HepG2 (cell line): ENCODE data around the gene KIF17. TPM values are rescaled to one million over a fixed set of nuclear protein-coding genes. Genes with fewer than 3 reads are reported as not detected.

Experiments used
- AHR ChIP-seq: IDR thresholded peaks from 2 replicates; pipeline ENCODE4 v1.6.1; 2018; ENCODE audit warnings: missing genetic modification reagents, missing compliant biosample characterization
- ATAD3A ChIP-seq: sonication (generic); formaldehyde crosslinking; IDR thresholded peaks from 2 replicates; pipeline ENCODE4 v1.4.0; 2020; ENCODE audit warnings: missing genetic modification reagents
- EHMT2 ChIP-seq: fragments of 200-600 bp; sonication (generic); IDR thresholded peaks from 2 replicates; pipeline ENCODE4 v1.7.0; 2017; ENCODE audit warnings: antibody characterized with exemption, low read depth, low read length, borderline replicate concordance
- HDAC2 ChIP-seq: sonication (generic); formaldehyde crosslinking; IDR thresholded peaks from 2 replicates; pipeline ENCODE4 v1.4.0; 2020; ENCODE audit warnings: missing genetic modification reagents
- MXD4 ChIP-seq: IDR thresholded peaks from 2 replicates; pipeline ENCODE4 v1.6.1; 2016; ENCODE audit warnings: mild to moderate bottlenecking, missing biosample characterization, missing genetic modification reagents
- MYNN ChIP-seq: sonication (generic); formaldehyde crosslinking; IDR thresholded peaks from 2 replicates; pipeline ENCODE4 v1.4.0; 2020; ENCODE audit warnings: mild to moderate bottlenecking, low read depth, missing genetic modification reagents
- NCOA5 ChIP-seq: sonication (generic); formaldehyde crosslinking; IDR thresholded peaks from 2 replicates; pipeline ENCODE4 v1.4.0; 2020; ENCODE audit warnings: missing genetic modification reagents
- PITX1 ChIP-seq: sonication (generic); formaldehyde crosslinking; IDR thresholded peaks from 2 replicates; pipeline ENCODE4 v1.5.1; 2020; ENCODE audit warnings: mild to moderate bottlenecking, missing genetic modification reagents
- POLR2AphosphoS2 ChIP-seq: IDR thresholded peaks from 2 replicates; pipeline ENCODE4 v1.6.1; 2011; ENCODE audit warnings: low read depth, low read length, improper control_type of control experiment
- PRMT3 ChIP-seq: sonication (generic); formaldehyde crosslinking; IDR thresholded peaks from 2 replicates; pipeline ENCODE4 v1.8.1; 2022; ENCODE audit warnings: low read depth, mild to moderate bottlenecking, moderate library complexity, missing genetic modification reagents, borderline replicate concordance
- RORA ChIP-seq: sonication (generic); formaldehyde crosslinking; IDR thresholded peaks from 2 replicates; pipeline ENCODE4 v1.5.0; 2020; ENCODE audit warnings: mild to moderate bottlenecking, missing genetic modification reagents, moderate library complexity
- ZBTB8A ChIP-seq: sonication (generic); formaldehyde crosslinking; IDR thresholded peaks from 2 replicates; pipeline ENCODE4 v1.4.0; 2020; ENCODE audit warnings: mild to moderate bottlenecking, low read depth, missing genetic modification reagents, borderline replicate concordance
- ZKSCAN1 ChIP-seq: fragments of 150-350 bp; IDR thresholded peaks from 2 replicates; pipeline ENCODE4 v1.6.1; 2014; ENCODE audit warnings: low read length
- ZNF296 ChIP-seq: sonication (generic); formaldehyde crosslinking; conservative IDR thresholded peaks from 2 replicates; pipeline ENCODE4 v1.5.0; 2020; ENCODE audit warnings: mild to moderate bottlenecking, missing genetic modification reagents
- ZNF329 ChIP-seq: sonication (generic); formaldehyde crosslinking; IDR thresholded peaks from 2 replicates; pipeline ENCODE4 v1.9.0; 2021; ENCODE audit warnings: low read depth, mild to moderate bottlenecking, missing genetic modification reagents
- ZNF501 ChIP-seq: sonication (generic); formaldehyde crosslinking; IDR thresholded peaks from 2 replicates; pipeline ENCODE4 v1.5.1; 2020; ENCODE audit warnings: mild to moderate bottlenecking, moderate library complexity, missing genetic modification reagents
- ZNF510 ChIP-seq: sonication (generic); formaldehyde crosslinking; IDR thresholded peaks from 2 replicates; pipeline ENCODE4 v1.4.0; 2020; ENCODE audit warnings: low read depth, mild to moderate bottlenecking, missing genetic modification reagents
- ZNF747 ChIP-seq: sonication (generic); formaldehyde crosslinking; IDR thresholded peaks from 2 replicates; pipeline ENCODE4 v1.8.1; 2023; ENCODE audit warnings: missing genetic modification reagents, mild to moderate bottlenecking, borderline replicate concordance
- ZNF891 ChIP-seq: sonication (generic); formaldehyde crosslinking; IDR thresholded peaks from 2 replicates; pipeline ENCODE4 v1.5.0; 2020; ENCODE audit warnings: mild to moderate bottlenecking, missing genetic modification reagents
- polyA plus RNA-seq, 8 experiments: library from polyadenylated mRNA; depleted of rRNA in 3 of 8; stranded (reverse) in 7 of 8; unstranded in 1 of 8; fragments of >200 nt; fragmentation: Illumina TruSeq in 4 of 8; extraction: Trizol in 4 of 8; gene quantifications; 2 replicates each; pipeline versions ENCODE4 v1.2.1 to v1.2.3, GENCODE V29; 2011 to 2016; ENCODE audit warnings: low read depth in 4 of 8, missing spikeins in 1 of 8, mixed read lengths in 1 of 8; ENCODE audit not compliant: insufficient read depth in 1 of 8
- total RNA-seq, 5 experiments: library from RNA; depleted of rRNA; stranded (reverse); fragments of >200 nt; fragmentation: Illumina TruSeq; extraction: Trizol; gene quantifications; 2 replicates each; pipeline ENCODE4 v1.2.3, GENCODE V29; 2016; ENCODE audit warnings: low read depth in 1 of 5
- TF ChIP-seq, protein P1 (sequence below): sonication (generic); formaldehyde crosslinking; IDR thresholded peaks from 2 replicates; pipeline ENCODE4 v1.4.0; 2020; ENCODE audit warnings: missing genetic modification reagents; ENCODE audit errors: not compliant biosample characterization
- TF ChIP-seq, protein P2 (sequence below): IDR thresholded peaks from 2 replicates; pipeline ENCODE4 v1.6.1; 2016; ENCODE audit warnings: missing genetic modification reagents, missing compliant biosample characterization
- TF ChIP-seq, protein P3 (sequence below): sonication (generic); formaldehyde crosslinking; conservative IDR thresholded peaks from 2 replicates; pipeline ENCODE4 v1.8.1; 2023; ENCODE audit warnings: missing genetic modification reagents
- TF ChIP-seq, protein P4 (sequence below): sonication (generic); formaldehyde crosslinking; IDR thresholded peaks from 2 replicates; pipeline ENCODE4 v1.4.0; 2020; ENCODE audit warnings: missing genetic modification reagents

KIF17 gene
- total and polyA plus RNA-seq, 2 of the 13 experiments (the other 11 are each of a cell fraction or from before 2014, with no cell fraction given), result 0.24 to 0.44 TPM

DNA sequence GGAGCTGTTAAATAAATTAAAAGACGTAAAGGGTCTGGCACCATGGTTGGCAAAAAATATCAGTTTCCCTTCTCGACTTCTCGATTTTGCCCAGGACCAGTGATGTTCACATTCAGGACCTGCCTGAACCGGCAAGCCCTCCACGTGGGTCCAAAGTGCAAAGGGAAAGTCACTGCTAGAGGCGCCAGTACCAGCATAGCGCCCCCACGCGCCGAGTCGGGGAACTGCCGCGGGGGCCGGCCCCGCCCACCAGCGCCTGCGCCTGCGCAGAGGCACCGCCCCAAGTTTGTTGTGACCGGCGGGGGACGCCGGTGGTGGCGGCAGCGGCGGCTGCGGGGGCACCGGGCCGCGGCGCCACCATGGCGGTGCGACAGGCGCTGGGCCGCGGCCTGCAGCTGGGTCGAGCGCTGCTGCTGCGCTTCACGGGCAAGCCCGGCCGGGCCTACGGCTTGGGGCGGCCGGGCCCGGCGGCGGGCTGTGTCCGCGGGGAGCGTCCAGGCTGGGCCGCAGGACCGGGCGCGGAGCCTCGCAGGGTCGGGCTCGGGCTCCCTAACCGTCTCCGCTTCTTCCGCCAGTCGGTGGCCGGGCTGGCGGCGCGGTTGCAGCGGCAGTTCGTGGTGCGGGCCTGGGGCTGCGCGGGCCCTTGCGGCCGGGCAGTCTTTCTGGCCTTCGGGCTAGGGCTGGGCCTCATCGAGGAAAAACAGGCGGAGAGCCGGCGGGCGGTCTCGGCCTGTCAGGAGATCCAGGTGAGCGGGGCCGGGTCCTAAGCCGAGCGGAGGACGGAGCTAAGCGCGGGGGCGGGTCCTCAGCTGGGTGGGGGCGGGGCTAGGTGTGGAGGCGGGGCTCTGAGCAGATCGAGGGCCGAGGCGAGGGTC, 84.4 kb downstream of the KIF17 start, which contains the start of gene PINK1 (continued):
- TF ChIP-seq, protein P1, sequence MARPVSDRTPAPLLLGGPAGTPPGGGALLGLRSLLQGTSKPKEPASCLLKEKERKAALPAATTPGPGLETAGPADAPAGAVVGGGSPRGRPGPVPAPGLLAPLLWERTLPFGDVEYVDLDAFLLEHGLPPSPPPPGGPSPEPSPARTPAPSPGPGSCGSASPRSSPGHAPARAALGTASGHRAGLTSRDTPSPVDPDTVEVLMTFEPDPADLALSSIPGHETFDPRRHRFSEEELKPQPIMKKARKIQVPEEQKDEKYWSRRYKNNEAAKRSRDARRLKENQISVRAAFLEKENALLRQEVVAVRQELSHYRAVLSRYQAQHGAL, result no peak
- TF ChIP-seq ZNF510 (CRISPR knock-in tag) (no peak), AHR (CRISPR knock-in tag) (0 out of 2 replicates have a peak, but pooled peaks have one; percentile 5), ZNF501 (peak; percentile 86), POLR2AphosphoS2 (no peak), ZKSCAN1 (no peak), RORA (CRISPR knock-in tag) (no peak), EHMT2 (no peak), ZNF891 (CRISPR knock-in tag) (no peak), ZNF329 (peak; percentile 72), MYNN (CRISPR knock-in tag) (no peak), MXD4 (CRISPR knock-in tag) (peak; percentile 91), PITX1 (CRISPR knock-in tag) (no peak), ZNF747 (CRISPR knock-in tag) (peak; percentile 34; the same call in 1 of the 2 replicates), ZNF296 (CRISPR knock-in tag) (no peak), NCOA5 (CRISPR knock-in tag) (no peak), ZBTB8A (CRISPR knock-in tag) (no peak), ATAD3A (CRISPR knock-in tag) (no peak), PRMT3 (CRISPR knock-in tag) (no peak), HDAC2 (CRISPR knock-in tag) (peak; percentile 53; the same call in 1 of the 2 replicates)
- TF ChIP-seq, protein P2, sequence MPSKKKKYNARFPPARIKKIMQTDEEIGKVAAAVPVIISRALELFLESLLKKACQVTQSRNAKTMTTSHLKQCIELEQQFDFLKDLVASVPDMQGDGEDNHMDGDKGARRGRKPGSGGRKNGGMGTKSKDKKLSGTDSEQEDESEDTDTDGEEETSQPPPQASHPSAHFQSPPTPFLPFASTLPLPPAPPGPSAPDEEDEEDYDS (CRISPR knock-in tag), result 0 out of 2 replicates have a peak, but pooled peaks have one; percentile 26
- TF ChIP-seq, protein P3, sequence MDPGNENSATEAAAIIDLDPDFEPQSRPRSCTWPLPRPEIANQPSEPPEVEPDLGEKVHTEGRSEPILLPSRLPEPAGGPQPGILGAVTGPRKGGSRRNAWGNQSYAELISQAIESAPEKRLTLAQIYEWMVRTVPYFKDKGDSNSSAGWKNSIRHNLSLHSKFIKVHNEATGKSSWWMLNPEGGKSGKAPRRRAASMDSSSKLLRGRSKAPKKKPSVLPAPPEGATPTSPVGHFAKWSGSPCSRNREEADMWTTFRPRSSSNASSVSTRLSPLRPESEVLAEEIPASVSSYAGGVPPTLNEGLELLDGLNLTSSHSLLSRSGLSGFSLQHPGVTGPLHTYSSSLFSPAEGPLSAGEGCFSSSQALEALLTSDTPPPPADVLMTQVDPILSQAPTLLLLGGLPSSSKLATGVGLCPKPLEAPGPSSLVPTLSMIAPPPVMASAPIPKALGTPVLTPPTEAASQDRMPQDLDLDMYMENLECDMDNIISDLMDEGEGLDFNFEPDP (CRISPR knock-in tag), result no peak
- TF ChIP-seq, protein P4, sequence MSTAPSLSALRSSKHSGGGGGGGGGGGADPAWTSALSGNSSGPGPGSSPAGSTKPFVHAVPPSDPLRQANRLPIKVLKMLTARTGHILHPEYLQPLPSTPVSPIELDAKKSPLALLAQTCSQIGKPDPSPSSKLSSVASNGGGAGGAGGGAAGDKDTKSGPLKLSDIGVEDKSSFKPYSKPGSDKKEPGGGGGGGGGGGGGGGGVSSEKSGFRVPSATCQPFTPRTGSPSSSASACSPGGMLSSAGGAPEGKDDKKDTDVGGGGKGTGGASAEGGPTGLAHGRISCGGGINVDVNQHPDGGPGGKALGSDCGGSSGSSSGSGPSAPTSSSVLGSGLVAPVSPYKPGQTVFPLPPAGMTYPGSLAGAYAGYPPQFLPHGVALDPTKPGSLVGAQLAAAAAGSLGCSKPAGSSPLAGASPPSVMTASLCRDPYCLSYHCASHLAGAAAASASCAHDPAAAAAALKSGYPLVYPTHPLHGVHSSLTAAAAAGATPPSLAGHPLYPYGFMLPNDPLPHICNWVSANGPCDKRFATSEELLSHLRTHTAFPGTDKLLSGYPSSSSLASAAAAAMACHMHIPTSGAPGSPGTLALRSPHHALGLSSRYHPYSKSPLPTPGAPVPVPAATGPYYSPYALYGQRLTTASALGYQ, result no peak
